Measurements from ENCODE around the gene MBD6.

- TF ChIP-seq EZH2 (IDR thresholded peaks at IDR 0.05) = no peak
- TF ChIP-seq POLR2AphosphoS5 (IDR thresholded peaks at IDR 0.05; ENCODE audit: borderline replicate concordance, low read depth, low read length) = no peak
- no peak for TF ChIP-seq FOXP2 (optimal IDR thresholded peaks at IDR 0.05; ENCODE audit: control extremely low read depth, extremely low read length, insufficient read depth)
These were observed 45.5 kb upstream of the MBD6 start for GRCh38 chr12:57476993-57477709.
